ENCODE measurements around the gene STK38L. TPM values are rescaled to one million over a fixed set of nuclear protein-coding genes. Genes with fewer than 3 reads are reported as not detected.

The STK38L gene
- total and polyA plus RNA-seq, 10 of the 15 experiments (the other 5 are each of a cell fraction or from before 2014, with no cell fraction given), result 43.0 to 154 (median 115) TPM

GRCh38 chr12:27243006-27243405, 1.1 kb upstream of the STK38L start (continued):
- no peak for TF ChIP-seq RELB (IDR thresholded peaks at IDR 0.05; ENCODE audit: low read depth)
- TF ChIP-seq ATF2 (IDR thresholded peaks at IDR 0.05; ENCODE audit: low read length), result peak; percentile 89
- no peak for TF ChIP-seq SUPT20H (IDR thresholded peaks at IDR 0.05; ENCODE audit: borderline replicate concordance, control insufficient read depth, low read depth, low read length)
- TF ChIP-seq NRF1 (conservative IDR thresholded peaks at IDR 0.05; ENCODE audit: low read depth, low read length), result no peak
- TF ChIP-seq ZNF207 (IDR thresholded peaks at IDR 0.05; ENCODE audit: borderline replicate concordance), result no peak
- TF ChIP-seq EP300 (IDR thresholded peaks at IDR 0.05; ENCODE audit: borderline replicate concordance in 1 of 2, control insufficient read depth in 1 of 2, low read depth in 2 of 2, low read length in 2 of 2), result peak in 1 of 2 experiments; percentile 64; a peak in 1 of 4 replicates
- TF ChIP-seq NBN (IDR thresholded peaks at IDR 0.05), result no peak
- TF ChIP-seq CHD2 (IDR thresholded peaks at IDR 0.05; ENCODE audit: borderline replicate concordance, low read depth, low read length), result no peak
- TF ChIP-seq TARDBP (IDR thresholded peaks at IDR 0.05; ENCODE audit: borderline replicate concordance), result no peak
- TF ChIP-seq TBL1XR1 (IDR thresholded peaks at IDR 0.05; ENCODE audit: low read depth, low read length), result no peak
- peak; percentile 56 for TF ChIP-seq IKZF1 (conservative IDR thresholded peaks at IDR 0.05)
- no peak for TF ChIP-seq NR2C2 (IDR thresholded peaks at IDR 0.05; ENCODE audit: borderline replicate concordance, control insufficient read depth, insufficient read length, low read depth)
- no peak for TF ChIP-seq CBFB (IDR thresholded peaks at IDR 0.05; ENCODE audit: low read depth)
- no peak for TF ChIP-seq SREBF1 (IDR thresholded peaks at IDR 0.05; ENCODE audit: low read length)
- TF ChIP-seq ZBTB4 (CRISPR knock-in tag; IDR thresholded peaks at IDR 0.05), result no peak
- no peak for TF ChIP-seq BACH1 (IDR thresholded peaks at IDR 0.05; ENCODE audit: borderline replicate concordance)
- no peak for TF ChIP-seq BHLHE40 (IDR thresholded peaks at IDR 0.05; ENCODE audit: borderline replicate concordance in 1 of 2, low read depth in 2 of 2, low read length in 1 of 2)
- TF ChIP-seq YBX1 (IDR thresholded peaks at IDR 0.05), result no peak
- TF ChIP-seq ZBED1 (IDR thresholded peaks at IDR 0.05; ENCODE audit: borderline replicate concordance), result peak; percentile 78; the same call in 1 of the 2 replicates
- no peak for TF ChIP-seq TCF3 (IDR thresholded peaks at IDR 0.05; ENCODE audit: borderline replicate concordance, insufficient read depth, low read depth, low read length)
- TF ChIP-seq ZNF384 (IDR thresholded peaks at IDR 0.05; ENCODE audit: borderline replicate concordance, low read depth, low read length), result no peak
- no peak for TF ChIP-seq SUZ12 (IDR thresholded peaks at IDR 0.05; ENCODE audit: unreplicated experiment)
- TF ChIP-seq BRCA1 (IDR thresholded peaks at IDR 0.05; ENCODE audit: low read depth, low read length), result no peak
- TF ChIP-seq SIN3A (IDR thresholded peaks at IDR 0.05; ENCODE audit: low read depth, low read length), result no peak
- no peak for TF ChIP-seq SIX5 (IDR thresholded peaks at IDR 0.05; ENCODE audit: low read depth, low read length, severe bottlenecking)
- TF ChIP-seq DPF2 (IDR thresholded peaks at IDR 0.05), result peak; percentile 35; the same call in 1 of the 2 replicates
- no peak for TF ChIP-seq RELA (IDR thresholded peaks at IDR 0.05; ENCODE audit: borderline replicate concordance, partially characterized antibody)

Data from GM12878 (cell line).